AG20443 (cell line): Measurements from ENCODE around the gene BNC2.

Experiments
- DNase-seq: peaks from one replicate; pipeline ENCODE4 v3.0.0; 2012; ENCODE audit warnings: low spot score, mixed read lengths

BNC2 gene

DNA sequence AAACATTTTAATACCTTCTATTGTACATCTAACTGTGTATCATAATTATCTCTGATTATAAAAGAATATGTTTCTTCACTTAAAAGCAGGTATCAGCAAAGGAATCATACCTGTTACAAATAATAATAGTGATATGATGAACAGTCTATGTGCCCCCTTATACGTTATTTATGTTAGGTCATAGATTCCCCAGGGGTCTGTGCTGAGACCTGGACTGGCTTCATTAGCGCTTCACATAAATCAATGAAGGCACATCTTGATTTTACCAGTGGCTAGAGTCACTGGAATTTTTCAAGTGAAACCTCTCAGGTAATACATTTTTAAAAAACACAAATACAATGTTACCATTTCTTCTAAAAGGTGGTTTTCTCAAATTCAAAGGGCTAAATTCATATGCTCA is 275.2 kb downstream of the BNC2 start:
- no peak for DNase-seq

DNA sequence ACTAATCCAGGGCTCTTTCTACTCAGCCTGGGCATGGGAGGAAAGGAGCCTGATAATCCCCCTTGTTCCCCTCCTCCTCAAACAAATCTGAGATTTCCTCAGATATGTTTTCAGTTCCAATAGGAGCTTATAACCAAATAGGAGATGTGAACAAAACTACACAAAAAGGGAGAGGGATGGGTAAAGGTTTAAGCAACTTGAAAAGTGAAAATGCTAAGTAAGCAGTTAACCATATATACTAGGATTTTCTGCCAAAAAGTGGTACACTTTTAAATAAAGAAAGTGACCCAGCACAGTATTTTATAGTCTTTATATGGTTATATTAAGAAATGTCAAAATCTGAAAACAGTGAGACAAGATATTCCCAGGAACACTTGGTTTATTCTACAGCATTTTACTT is 275.7 kb downstream of the BNC2 start:
- DNase-seq, result no peak

DNA sequence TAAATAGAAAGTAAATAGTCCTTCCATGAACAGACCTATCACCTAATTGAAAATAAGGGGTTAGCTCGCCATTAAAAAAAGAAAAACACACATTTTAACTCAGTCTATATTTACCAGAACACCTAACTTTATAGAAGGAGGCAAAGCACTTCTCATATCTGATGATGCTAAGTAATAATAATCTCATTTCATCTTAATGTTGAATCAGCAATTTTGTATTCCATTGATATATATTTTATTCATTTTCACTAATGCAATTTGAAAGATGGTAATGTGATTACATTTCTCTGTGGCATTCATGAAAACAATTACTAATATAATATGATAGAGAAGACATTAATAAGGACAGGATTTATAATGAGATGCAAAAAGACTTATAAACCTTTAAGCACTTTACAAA is 276.7 kb downstream of the BNC2 start:
- DNase-seq, result no peak

DNA sequence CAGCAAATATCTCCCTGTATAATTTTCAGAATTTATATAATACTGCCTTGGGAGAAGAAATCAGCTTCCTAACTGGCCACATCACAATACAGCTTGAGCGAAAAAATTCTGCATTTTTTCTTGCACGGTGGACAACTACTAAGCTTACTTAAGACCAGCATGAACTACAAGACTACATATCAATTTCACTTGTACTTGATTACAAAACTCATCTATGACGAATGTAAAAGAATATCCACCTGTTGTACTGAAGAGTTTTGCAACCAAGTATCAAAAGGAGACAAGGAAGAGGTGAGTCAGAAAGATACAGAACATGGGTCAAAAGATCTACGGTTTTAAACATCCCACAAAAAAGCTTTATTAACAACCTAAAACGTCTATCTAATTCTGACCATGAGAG is 279.4 kb downstream of the BNC2 start:
- no peak for DNase-seq

DNA sequence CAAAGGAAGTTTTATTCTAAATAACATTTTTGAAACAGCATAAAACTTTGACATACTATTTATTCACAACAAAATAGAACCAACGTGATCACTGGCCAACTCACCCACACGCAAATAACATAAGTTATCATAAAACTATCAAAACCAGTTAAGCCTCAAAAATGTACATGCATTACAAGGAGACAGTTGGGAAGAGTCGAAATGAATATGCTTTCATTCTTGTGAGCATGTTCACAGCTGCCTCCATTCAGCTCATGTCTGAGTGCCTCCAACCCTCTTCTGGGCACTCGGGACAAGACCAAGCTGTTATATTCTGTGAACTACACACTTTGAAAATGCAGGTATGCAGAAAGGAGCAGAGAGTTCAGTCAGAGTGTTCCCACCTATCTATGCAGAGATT is 284.9 kb downstream of the BNC2 start:
- DNase-seq, result no peak

DNA sequence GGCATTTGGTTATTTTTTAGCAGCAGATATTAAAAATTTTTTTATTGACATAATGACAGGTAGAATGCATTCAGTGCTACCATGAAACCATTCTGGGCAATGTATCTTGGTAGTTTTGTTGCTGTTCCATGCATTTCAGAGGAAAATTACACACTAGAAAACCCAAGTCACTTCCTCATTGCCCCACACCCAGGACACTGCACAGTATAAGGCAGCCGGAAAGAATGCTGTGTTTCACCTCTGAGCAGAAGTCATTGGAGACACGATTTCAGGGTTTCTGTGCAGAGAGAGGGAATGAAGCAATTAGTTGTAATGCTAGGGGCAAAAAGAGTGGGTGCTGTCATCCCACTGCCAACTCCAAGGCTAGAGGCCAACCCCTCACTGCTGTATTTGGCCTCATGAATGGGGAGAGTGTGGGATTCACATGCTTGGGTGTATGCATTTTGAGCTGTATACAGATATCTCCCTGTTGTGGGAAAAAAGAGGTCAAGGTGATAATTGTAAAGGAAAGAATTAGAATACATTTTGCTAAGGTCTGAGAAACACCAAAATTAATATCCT is 290.5 kb downstream of the BNC2 start:
- DNase-seq, result no peak

DNA sequence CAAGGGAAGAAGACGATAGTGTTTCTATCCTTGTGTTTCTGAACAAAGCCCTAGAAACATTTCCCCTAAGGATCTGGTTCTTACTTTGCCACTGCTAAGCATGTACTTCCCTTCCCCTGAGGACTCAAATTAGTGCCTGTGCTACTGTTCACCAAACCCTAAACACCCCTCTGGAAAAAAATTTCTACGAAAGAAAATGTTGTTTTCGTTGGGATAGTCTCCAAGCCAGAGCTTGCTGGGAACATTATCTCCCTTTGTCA is 294.6 kb downstream of the BNC2 start:
- no peak for DNase-seq

DNA sequence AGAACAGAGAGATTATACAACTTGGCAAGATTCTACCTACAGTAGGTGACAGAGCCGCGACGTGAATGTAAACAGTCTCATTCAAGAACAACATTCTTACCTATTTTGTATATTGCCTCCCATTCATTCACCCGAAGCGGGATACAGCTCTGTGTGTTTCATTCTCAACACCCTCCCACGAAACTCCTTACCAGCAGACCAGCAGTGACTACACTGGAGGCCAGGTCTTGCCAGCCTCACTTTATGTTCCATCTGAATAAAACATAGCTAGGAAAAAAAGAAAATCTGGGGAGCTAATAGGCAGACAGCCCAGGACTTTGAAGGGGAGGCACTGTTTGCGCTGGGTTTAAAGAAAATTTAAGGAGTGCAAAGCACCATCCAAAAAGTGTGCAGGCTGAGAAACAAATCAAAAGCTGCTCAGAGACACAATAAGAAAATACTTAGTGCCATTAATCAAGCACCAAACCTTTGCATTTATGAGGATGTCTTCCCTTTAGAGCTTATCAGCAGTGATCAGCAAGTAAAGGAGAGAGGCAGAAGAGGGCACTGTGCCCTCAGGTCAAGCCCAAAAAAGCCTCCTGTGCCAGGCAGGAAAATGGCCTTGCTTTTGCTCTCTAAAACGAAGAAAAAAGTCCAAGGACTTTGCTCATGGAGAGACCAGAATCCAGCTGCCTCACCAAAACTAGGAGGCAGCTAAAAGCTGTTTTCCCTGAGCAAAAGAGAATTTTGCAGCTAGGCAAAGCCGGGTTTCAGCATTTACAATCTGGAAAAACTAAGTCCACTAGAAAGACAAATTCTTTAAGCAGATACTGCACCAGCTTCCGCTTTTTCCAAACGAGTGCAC is 295.1 kb downstream of the BNC2 start:
- no peak for DNase-seq

DNA sequence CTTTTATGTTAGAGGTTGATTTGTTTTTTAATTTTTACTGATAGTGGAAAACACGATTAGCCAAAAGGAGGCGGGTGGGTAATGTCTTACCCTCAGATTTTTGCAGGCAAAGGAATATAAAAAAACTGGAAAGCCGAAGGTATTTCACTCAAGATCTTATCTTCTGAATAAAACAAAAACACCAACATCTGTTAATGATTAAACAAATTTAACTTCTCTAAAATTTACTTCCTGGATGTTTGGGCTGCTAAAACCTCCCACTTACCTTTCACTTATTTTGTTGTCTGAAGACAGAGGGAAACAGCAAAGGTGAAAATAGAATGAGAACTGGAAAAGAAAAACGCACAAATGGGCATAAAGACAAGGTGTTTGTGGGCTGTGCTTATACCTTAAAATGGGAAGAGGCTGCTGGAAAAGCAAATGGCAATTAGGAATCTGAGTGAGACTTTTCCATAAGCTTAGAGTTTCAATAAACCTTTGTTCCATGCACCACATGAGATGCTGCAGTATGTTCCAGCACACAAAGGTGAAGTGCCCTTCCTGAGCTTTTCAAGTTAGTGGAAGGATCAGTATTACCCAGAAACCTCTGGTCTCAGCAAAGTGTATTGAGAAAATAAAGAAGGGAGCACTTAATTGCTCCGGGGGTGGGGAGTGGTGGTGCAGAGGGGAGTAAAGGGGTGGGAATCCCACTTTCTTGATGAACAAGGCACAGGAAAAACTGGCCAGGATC is 298.3 kb downstream of the BNC2 start:
- DNase-seq, result no peak

DNA sequence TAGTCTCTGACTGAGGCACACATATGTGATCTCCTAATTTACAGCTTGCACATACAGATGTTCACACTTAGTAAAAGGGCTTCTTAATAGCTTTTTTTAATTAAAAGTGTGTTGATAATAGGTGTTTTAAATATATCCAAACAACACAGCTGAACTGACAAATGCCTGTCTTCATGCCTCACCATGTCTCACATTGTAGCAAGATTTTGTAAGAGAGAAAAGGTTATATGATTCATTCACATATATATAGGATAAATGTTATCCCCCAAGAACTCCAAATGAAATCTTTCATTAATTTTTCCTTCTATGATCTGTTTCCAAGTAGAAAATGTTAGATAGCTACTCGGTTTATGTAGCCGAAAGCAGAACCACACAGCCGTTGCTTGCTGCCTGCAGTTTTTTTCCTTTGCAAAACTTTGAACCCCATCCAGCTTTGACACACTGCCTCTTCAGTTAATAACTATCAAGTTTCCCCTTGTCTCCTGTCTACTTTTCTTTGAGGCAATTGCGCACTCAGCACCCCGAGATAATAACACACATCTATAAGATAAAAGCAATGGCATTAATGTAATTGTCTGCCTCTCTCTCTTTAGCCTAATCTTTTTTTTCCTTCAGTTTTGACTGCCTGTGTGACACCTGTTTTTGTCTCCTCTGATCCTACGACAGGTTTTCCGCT is 299.2 kb downstream of the BNC2 start:
- DNase-seq, result no peak

DNA sequence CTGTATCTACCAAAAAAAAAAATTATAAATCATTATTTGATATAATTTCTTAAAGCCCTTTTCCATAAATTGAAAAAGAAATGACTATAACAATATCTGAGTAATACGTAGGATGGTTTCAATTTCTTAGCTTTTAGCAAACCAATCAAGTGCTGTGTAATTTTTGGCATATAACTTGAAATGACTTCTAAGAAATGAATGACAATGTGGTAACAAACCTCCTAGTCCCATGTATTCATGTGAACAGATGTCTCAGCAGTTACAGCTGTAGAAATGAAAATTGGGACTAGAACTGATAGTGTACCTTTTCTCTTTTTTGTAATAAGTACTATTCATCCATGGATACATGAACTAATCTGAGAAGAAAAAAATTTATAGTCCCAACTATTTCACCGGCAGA is 307.0 kb downstream of the BNC2 start:
- no peak for DNase-seq

DNA sequence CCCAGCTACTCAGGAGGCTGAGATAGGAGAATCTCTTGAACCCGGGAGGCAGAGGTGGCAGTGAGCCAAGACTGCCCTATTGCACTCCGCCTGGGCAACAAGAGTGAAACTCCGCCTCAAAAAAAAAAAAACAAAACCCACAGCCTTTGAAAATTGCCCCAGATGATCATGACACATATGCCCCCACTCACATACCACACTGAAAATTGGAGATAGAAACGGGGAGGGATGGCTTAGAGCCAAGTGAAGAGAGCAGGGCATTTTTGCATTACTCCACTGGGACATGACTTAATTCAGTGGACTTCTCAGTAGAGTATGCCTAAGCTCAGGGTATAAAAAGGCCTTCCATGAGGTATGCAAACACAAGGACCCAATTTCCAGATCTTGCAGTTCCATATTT is 309.3 kb downstream of the BNC2 start:
- no peak for DNase-seq

DNA sequence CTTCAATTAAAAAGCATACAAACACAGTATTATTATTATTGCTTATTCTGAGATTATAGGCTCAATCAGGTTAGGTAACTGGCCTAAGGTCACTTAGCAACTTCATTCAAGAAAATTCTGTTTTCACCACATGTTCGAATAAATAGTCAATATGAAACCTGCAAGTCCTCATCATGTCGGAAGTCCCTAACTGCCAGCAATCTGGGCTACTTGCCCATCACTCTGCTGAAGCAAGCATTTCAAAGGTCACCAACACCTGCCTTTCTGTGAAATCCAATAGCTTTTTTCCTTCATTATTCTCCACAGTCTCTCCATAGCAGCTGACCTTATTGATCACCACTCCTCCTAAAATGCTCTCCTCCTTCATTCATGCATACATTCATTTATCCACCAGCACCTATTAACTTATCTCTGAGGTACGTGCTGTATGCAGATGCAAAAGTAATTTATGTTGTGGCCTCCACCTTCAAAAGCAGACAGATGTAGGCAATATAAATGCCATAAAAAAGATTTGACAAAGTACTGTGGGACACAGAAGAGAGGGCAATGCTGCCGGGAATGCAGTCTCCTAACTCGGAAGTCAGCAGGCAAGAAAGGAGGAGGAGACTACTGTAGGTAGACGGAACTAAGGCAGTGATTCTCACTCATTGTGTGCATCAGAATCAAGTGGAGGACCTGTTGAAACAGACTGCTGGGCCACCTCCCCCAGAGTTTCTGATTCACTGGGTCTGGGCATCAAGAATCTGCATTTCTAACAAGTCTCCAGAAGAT is 310.9 kb downstream of the BNC2 start:
- no peak for DNase-seq

DNA sequence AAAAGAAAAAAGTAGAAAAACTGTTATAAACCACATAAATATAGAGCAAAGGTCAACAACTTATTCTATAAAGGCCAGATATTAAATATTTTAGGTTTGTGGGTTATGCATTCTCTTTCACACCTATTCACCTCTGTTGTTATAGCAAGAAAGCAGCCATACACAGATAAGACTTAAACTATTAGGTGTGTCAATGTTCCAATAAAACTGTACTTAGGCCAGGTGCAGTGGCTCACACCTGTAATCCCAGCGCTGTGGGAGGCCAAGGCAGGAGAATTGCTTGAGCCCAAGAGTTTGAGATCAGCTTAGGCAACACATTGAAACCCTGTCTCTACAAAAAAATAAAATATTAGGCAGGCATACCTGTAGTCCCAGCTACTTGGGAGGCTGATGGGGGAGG is 314.7 kb downstream of the BNC2 start:
- no peak for DNase-seq

DNA sequence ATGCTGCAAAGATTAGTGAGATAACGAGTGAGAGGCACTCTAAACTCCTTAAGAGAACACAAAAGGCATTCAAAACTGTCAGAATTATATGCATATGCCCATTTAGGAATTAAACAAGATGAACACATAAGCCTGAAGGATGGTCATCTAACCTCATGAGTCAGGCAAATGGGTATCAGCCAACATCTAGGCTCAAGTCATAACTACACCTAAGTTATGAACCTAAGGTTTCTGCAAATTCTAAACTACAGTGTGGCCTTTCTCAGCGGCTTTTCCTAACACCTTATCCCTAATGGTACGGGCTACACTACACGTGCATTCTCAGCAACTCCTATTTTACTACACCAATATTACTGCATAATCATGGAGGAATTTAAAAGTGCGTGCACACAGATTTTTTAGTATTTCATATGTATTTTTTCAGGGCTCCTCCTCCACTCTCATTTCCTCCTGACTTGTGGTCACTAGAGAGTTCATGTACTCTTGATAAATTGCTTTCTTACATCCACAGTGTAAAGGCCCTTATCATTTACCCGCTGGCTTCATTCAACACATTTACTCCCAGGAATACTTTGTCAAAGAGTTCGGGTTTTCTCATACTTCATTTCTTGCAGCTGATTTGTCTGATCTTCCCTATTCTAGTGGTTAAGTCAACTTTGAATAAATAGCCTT is 316.5 kb downstream of the BNC2 start:
- DNase-seq, result no peak

DNA sequence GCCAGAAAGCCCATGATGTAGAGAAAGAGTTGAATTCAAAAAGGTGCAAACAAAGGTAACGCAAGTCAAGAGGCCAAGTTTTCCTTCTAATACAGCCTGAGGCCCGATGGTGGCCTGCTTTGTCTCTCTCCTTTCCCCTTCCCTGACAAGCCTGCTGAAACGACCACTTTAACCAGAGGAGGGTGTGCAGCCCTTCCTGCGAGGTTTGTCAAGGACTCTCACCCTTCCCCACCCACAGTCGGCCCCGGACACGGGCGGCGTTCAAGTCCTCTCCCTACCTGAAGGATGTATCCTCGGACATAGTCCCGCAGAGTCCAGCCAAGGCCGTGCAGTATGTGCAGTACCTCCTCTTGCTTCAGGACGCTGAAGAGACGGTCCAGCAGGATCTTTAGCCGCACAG is 318.2 kb downstream of the BNC2 start:
- DNase-seq, result no peak

DNA sequence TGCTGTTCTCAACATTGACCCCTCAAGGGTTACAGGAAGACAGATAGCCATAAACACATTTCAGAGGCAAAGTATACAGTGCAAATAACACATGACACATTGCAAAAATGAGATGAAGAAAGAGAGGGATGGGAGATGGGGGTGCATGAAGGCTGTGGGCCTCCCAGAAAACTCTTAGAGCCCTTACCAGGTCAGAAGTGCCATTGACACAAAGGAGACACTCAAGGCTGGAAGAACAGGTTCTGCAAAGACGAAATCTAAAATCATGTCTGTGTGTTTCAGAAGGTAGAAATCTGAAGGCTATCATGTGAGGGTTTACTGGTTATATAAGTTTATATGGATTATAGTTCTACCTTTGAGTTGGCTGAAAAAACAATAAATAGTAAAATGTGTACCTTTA is 318.8 kb downstream of the BNC2 start:
- no peak for DNase-seq

DNA sequence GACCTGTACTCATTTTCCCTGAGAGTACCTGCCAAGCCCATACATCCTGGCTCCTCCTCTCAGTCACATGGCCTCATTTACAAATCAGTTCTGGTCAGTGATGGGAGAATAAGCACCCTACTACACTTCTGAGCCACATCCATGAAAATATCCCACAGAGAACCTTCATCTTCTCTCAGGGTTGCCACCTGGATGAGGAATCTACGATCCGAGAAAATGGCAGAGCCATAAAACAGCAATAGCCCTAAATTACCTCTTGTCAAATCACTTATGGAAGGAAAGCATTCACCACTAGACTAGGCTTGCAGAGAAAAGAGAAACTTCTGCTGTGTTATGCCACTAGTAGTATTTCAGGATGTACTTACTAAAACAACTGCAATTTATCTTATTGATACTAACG is 324.8 kb downstream of the BNC2 start:
- no peak for DNase-seq

DNA sequence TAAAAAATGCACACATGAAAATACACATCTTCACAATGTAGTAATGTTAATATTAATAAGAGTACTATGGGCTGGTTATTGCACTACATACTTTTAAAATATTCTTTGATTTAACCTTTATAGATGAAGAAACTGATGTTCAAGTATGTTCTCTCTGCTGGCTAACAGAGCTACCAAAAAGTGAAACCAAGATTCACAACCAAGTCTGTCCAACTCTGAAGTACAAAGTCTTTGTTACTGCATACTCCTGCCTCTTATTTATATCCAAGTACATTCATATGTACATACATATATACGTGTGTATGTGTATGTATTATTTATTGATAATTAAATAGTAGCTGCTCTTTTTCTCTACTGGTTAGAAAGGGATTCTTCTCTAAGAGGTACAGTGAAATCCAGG is 325.6 kb downstream of the BNC2 start:
- no peak for DNase-seq

DNA sequence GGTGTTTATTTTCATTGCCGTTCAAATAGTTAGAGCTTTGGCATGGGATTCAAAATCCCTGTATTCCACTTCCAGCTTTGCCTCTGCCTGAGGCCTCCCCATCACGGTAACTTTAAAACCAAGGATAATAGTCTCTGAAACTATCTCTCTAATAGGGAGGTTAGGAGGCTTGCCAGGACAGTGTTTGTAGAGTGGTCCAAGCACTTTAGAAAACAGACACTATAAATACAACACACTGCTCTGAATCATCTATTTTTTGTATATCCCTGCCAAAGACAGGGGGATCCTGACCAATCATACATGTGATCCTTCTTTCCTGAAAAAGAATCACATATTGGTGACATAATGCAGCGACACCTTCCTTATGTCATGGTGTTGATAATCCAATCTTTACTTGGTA is 326.8 kb downstream of the BNC2 start:
- no peak for DNase-seq

DNA sequence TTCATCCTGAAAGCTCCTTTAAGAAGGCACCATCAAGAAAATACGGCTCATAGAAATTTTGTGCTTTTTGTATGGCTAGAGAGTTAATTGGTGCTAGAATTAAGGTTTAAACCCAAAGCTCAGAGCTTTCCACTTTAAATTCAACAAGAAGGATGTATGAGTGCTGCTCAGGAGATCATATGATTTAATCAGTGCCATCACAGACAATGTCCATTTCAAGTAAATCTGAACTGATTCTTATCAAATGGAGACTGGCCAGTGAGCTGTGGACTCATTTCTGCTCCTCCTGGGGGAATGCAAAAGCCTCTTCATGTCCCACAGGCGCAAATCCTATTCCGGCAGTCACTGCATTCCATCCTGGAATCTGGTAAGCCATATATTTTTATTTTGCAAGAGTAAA is 327.2 kb downstream of the BNC2 start:
- DNase-seq, result no peak

DNA sequence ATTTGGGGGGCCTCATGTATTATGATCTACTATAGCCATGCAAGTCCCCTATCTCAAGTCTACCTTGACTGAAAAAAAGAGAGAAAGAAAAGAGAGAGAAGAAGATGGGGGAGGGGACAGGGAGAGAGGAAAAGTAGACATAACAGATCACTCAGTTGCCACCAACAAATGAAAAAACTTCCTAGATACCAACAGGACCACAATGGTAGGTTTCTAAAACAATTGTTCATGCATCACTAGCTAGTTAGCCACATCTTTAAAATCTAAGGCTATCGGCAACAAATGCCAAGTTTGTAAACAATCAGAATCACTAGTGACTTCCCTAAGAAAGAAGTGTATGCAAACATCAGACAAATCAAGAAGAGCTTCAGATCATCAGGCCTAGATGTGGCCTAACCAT is 328.2 kb downstream of the BNC2 start:
- no peak for DNase-seq
